GM18519 (cell line): Measurements from ENCODE around the gene ELP4.

Source experiments
- ATAC-seq: cut with Tn5 transposase; IDR thresholded peaks from one replicate; pipeline ENCODE4 v1.9.1; 2021; ENCODE audit warnings: mild to moderate bottlenecking, moderate library complexity; ENCODE audit not compliant: unreplicated experiment, low FRiP score

The ELP4 gene

GRCh38 chr11:31807799-31808667 is 298.5 kb downstream of the ELP4 start:
- ATAC-seq: no peak

- ATAC-seq: no peak
Measured at GRCh38 chr11:31808721-31809540, 299.4 kb downstream of the ELP4 start.

- ATAC-seq: no peak
Measured at GRCh38 chr11:31809541-31809856, 299.9 kb downstream of the ELP4 start.

- ATAC-seq: no peak
Measured at GRCh38 chr11:31809857-31810778, 300.6 kb downstream of the ELP4 start.

GRCh38 chr11:31810779-31811647 is 301.4 kb downstream of the ELP4 start, which contains the start of gene PAX6:
Gene PAX6 (minus strand): TSS chr11:31811322. CDS start chr11:31806411, 4,911 bp downstream.
- ATAC-seq: peak; percentile 47

- no peak for ATAC-seq
Measured at GRCh38 chr11:31812383-31813381, 303.1 kb downstream of the ELP4 start.

- ATAC-seq: no peak
Measured at GRCh38 chr11:31813391-31814175, 304.0 kb downstream of the ELP4 start.

- no peak for ATAC-seq
Measured at GRCh38 chr11:31814176-31814868, 304.8 kb downstream of the ELP4 start.

- no peak for ATAC-seq
Measured at GRCh38 chr11:31815711-31816467, 306.3 kb downstream of the ELP4 start.

GRCh38 chr11:31816468-31817053 is 307.0 kb downstream of the ELP4 start:
- ATAC-seq: no peak

GRCh38 chr11:31817054-31817620 is 307.6 kb downstream of the ELP4 start:
- no peak for ATAC-seq

GRCh38 chr11:31817621-31818424 is 308.3 kb downstream of the ELP4 start:
- ATAC-seq: no peak

- no peak for ATAC-seq
Measured at GRCh38 chr11:31818425-31818755, 308.8 kb downstream of the ELP4 start.

- ATAC-seq: no peak
Measured at GRCh38 chr11:31818874-31819331, 309.3 kb downstream of the ELP4 start.
